ENCODE results near the gene RAPH1. TPM values are rescaled to one million over a fixed set of nuclear protein-coding genes. Genes with fewer than 3 reads are reported as not detected.

Gene RAPH1
- total RNA-seq, 1 donor from 2014 or later = 13.8 TPM

Other genes with a start within 250 kb of the RAPH1 start
- 52.6 TPM for gene ABI2, start 206.9 kb downstream of the RAPH1 start, total RNA-seq
- 0.92 TPM for gene CD28, start 171.3 kb upstream of the RAPH1 start, total RNA-seq

All from left ventricle myocardium superior (tissue), 1 donor.